Motor neuron (in vitro differentiated cells): Measurements from ENCODE around the gene PVALEF. TPM values are rescaled to one million over a fixed set of nuclear protein-coding genes. Genes with fewer than 3 reads are reported as not detected.

Source experiments
- ATAC-seq, 8 experiments: fragments of 200-7000 bp; cut with Tn5 transposase; replicated peaks in 6 of 8; 2 replicates each; pipeline ENCODE4 v1.8.0; 2021; ENCODE audit warnings: mild to moderate bottlenecking in 8 of 8, moderate library complexity in 8 of 8
- H3K27ac ChIP-seq, 2 donors: fragments of 250-450 bp; sonication (Bioruptor Pico); 2 replicates each; pipeline ENCODE4 v1.9.0; 2021; ENCODE audit warnings: antibody characterized with exemption in 2 of 2, mild to moderate bottlenecking in 2 of 2, moderate library complexity in 1 of 2
- H3K4me1 ChIP-seq, 2 donors: fragments of 250-450 bp; sonication (Bioruptor Pico); replicated peaks in 1 of 2; 2 replicates each; pipeline ENCODE4 v1.6.1; 2021; ENCODE audit warnings: antibody characterized with exemption in 2 of 2, mild to moderate bottlenecking in 2 of 2, moderate library complexity in 1 of 2
- H3K4me3 ChIP-seq, 5 donors: fragments of 250-450 bp; sonication (Bioruptor Pico); 2 replicates each; pipeline ENCODE4 v1.9.0; 2021; ENCODE audit warnings: antibody characterized with exemption in 5 of 5, mild to moderate bottlenecking in 5 of 5, moderate library complexity in 4 of 5
- WGBS, 10 experiments: fragments of 450-650 bp; shearing (Covaris generic); methylation state at CpG; one replicate each; pipeline ENCODE4 v1.0.0; 2022; 5-methylcytosine and 5-hydroxymethylcytosine counted together
- in situ Hi-C, 9 experiments: fragments of 400-800 bp; cut with MboI; loops; one replicate each; pipeline ENCODE4 v1.15.0; 2021; ENCODE audit warnings: low sequenced_read_pairs in 9 of 9, low pct_unique_long_range_greater_than_20kb in 2 of 9; ENCODE audit not compliant: unreplicated experiment in 9 of 9
- total RNA-seq, 8 experiments: library from RNA; unstranded; fragments of 300-600 nt; gene quantifications; 2 replicates each; pipeline versions ENCODE4 v1.2.3 to v1.2.4, GENCODE V29; 2022

The PVALEF gene
- total RNA-seq, 8 experiments from 2014 or later, result 0.16 to 0.24 (median 0.21) TPM; not detected in 4

GRCh38 chr17:81176666-81177065 is 11.4 kb downstream of the PVALEF start:
- no peak overlapping the region for H3K4me3 ChIP-seq
- H3K4me1 ChIP-seq, result peaks cover 3 to 6% of the 10 kb centered on the region in 2 donors
- ATAC-seq, result no peak
- WGBS, 10 experiments, result 75 to 100% (median 87%) methylated on average over 1 to 7 of the region's 7 CpGs; no CpG with 5 or more reads in 2 of the 10 experiments
- in situ Hi-C loops, result no loop called here
- no peak overlapping the region for H3K27ac ChIP-seq

GRCh38 chr17:81178136-81179091 is 13.1 kb downstream of the PVALEF start:
- Histone ChIP-seq H3K4me3 (no peak overlapping the region), H3K27ac (no peak overlapping the region), H3K4me1 (peaks cover 3 to 6% of the 10 kb centered on the region in 2 donors)
- peak in 1 of 8 experiments; percentile 4 for ATAC-seq
- in situ Hi-C loops, result no loop called here
- 60 to 100% (median 80%) methylated on average over 1 to 8 of the region's 25 CpGs; no CpG with 5 or more reads in 6 of the 10 experiments for WGBS, 10 experiments

- no peak overlapping the region for H3K27ac ChIP-seq
- no CpG with 5 or more reads among the region's 9 CpGs for WGBS, 10 experiments
- H3K4me1 ChIP-seq, result peaks cover 3 to 6% of the 10 kb centered on the region in 2 donors
- in situ Hi-C loops, result no loop called here
- peak in 4 of 8 experiments; percentile 35 to 41 (median 36) for ATAC-seq
- H3K4me3 ChIP-seq, result no peak overlapping the region
Measured at GRCh38 chr17:81179220-81179619, 13.9 kb downstream of the PVALEF start.

GRCh38 chr17:81179861-81180260 is 14.6 kb downstream of the PVALEF start:
- Histone ChIP-seq H3K27ac (no peak overlapping the region), H3K4me3 (no peak overlapping the region), H3K4me1 (peaks cover 3 to 6% of the 10 kb centered on the region in 2 donors)
- in situ Hi-C loops, result no loop called here
- WGBS, 10 experiments, result 50 to 100% (median 68%) methylated on average over 2 to 6 of the region's 12 CpGs; no CpG with 5 or more reads in 5 of the 10 experiments
- peak in 2 of 8 experiments; percentile 4 to 10 for ATAC-seq

- Histone ChIP-seq H3K4me3 (no peak overlapping the region), H3K27ac (no peak overlapping the region), H3K4me1 (peaks cover 3 to 6% of the 10 kb centered on the region in 2 donors)
- ATAC-seq, result peak in 1 of 8 experiments; percentile 5
- in situ Hi-C loops, result no loop called here
- WGBS, 10 experiments, result no CpG with 5 or more reads among the region's 49 CpGs
Measured at GRCh38 chr17:81180836-81181810, 15.8 kb downstream of the PVALEF start.

GRCh38 chr17:81181811-81182185 is 16.5 kb downstream of the PVALEF start:
- in situ Hi-C loops, result no loop called here
- ATAC-seq, result no peak

GRCh38 chr17:81182596-81182995 is 17.3 kb downstream of the PVALEF start:
- no peak overlapping the region for H3K27ac ChIP-seq
- peaks cover 3 to 6% of the 10 kb centered on the region in 2 donors for H3K4me1 ChIP-seq
- in situ Hi-C loops, result no loop called here
- 40 to 81% (median 74%) methylated on average over 1 to 4 of the region's 5 CpGs; no CpG with 5 or more reads in 3 of the 10 experiments for WGBS, 10 experiments
- H3K4me3 ChIP-seq, result no peak overlapping the region
- no peak for ATAC-seq

More at GRCh38 chr17:81181811-81182185, 16.5 kb downstream of the PVALEF start:
- WGBS, 10 experiments, result no CpG with 5 or more reads among the region's 19 CpGs
- no peak overlapping the region for H3K4me3 ChIP-seq
- H3K27ac ChIP-seq, result no peak overlapping the region
- H3K4me1 ChIP-seq, result peaks cover 3 to 6% of the 10 kb centered on the region in 2 donors

GRCh38 chr17:81183316-81183715 is 18.0 kb downstream of the PVALEF start:
- H3K27ac ChIP-seq, result no peak overlapping the region
- no peak overlapping the region for H3K4me3 ChIP-seq
- WGBS, 10 experiments, result 100% methylated on average over 2 of the region's 10 CpGs; no CpG with 5 or more reads in 9 of the 10 experiments
- ATAC-seq, result no peak
- peaks cover 3 to 6% of the 10 kb centered on the region in 2 donors for H3K4me1 ChIP-seq
- in situ Hi-C loops, result no loop called here

- 76 to 92% (median 87%) methylated on average over 1 to 4 of the region's 11 CpGs; no CpG with 5 or more reads in 6 of the 10 experiments for WGBS, 10 experiments
- Histone ChIP-seq H3K4me3 (no peak overlapping the region), H3K4me1 (peaks cover 3 to 6% of the 10 kb centered on the region in 2 donors), H3K27ac (no peak overlapping the region)
- in situ Hi-C loops, result no loop called here
- ATAC-seq, result no peak
Measured at GRCh38 chr17:81183807-81184206, 18.5 kb downstream of the PVALEF start.

- peak in 6 of 8 experiments; percentile 23 to 63 (median 34) for ATAC-seq
- Histone ChIP-seq H3K4me1 (peaks cover 0 to 5% of the 10 kb centered on the region in 2 donors), H3K27ac (no peak overlapping the region), H3K4me3 (no peak overlapping the region)
- in situ Hi-C loops, result no loop called here
- 45 to 100% (median 59%) methylated on average over 1 to 10 of the region's 15 CpGs; no CpG with 5 or more reads in 6 of the 10 experiments for WGBS, 10 experiments
Measured at GRCh38 chr17:81184555-81184954, 19.2 kb downstream of the PVALEF start.

- Histone ChIP-seq H3K4me3 (no peak overlapping the region), H3K4me1 (no peaks in the 10 kb centered on the region), H3K27ac (no peak overlapping the region)
- ATAC-seq, result no peak
- WGBS, 10 experiments, result no CpG with 5 or more reads among the region's 7 CpGs
- in situ Hi-C loops, result no loop called here
Measured at GRCh38 chr17:81186203-81186602, 20.9 kb downstream of the PVALEF start.

GRCh38 chr17:81187120-81187519 is 21.8 kb downstream of the PVALEF start:
- ATAC-seq, result no peak
- Histone ChIP-seq H3K4me1 (no peaks in the 10 kb centered on the region), H3K27ac (no peak overlapping the region), H3K4me3 (no peak overlapping the region)
- in situ Hi-C loops, result no loop called here
- WGBS, 10 experiments, result 66 to 92% (median 87%) methylated on average over 2 to 7 of the region's 11 CpGs; no CpG with 5 or more reads in 1 of the 10 experiments
